Neural cell (in vitro differentiated cells): ENCODE data around the gene KCNJ5. TPM values are rescaled to one million over a fixed set of nuclear protein-coding genes. Genes with fewer than 3 reads are reported as not detected.

Source experiments
- H2AFZ ChIP-seq: fragments of 200-600, 300-800 bp; sonication (generic), shearing (Covaris generic); 2 replicates; pipeline ENCODE4 v1.6.0; 2014; ENCODE audit warnings: low read depth, mild to moderate bottlenecking, antibody characterized with exemption, low read length, moderate library complexity
- H3F3A ChIP-seq: fragments of 200-600 bp; shearing (Covaris generic); 2 replicates; pipeline ENCODE4 v1.6.1; 2016; ENCODE audit warnings: mild to moderate bottlenecking, moderate library complexity, mixed read lengths, antibody characterized with exemption, low read length; ENCODE audit not compliant: insufficient read depth, poor library complexity, severe bottlenecking
- H3K27ac ChIP-seq: fragments of 200-600, 300-800 bp; sonication (generic), shearing (Covaris generic); 2 replicates; pipeline ENCODE4 v1.5.1; 2014; ENCODE audit warnings: mild to moderate bottlenecking, low read length, moderate library complexity
- H3K27me3 ChIP-seq: fragments of 300-800, 200-600 bp; sonication (generic), shearing (Covaris generic); 2 replicates; pipeline ENCODE4 v1.6.0; 2014; ENCODE audit warnings: mild to moderate bottlenecking, low read depth, low read length, moderate library complexity; ENCODE audit not compliant: insufficient read depth
- H3K36me3 ChIP-seq: fragments of 300-800, 200-600 bp; sonication (generic), shearing (Covaris generic); 2 replicates; pipeline ENCODE4 v1.5.1; 2014; ENCODE audit warnings: mild to moderate bottlenecking, antibody characterized with exemption, low read length, moderate library complexity; ENCODE audit not compliant: insufficient read depth
- H3K4me2 ChIP-seq: fragments of 300-800, 200-600 bp; sonication (generic), shearing (Covaris generic); 2 replicates; pipeline ENCODE4 v1.6.0; 2014; ENCODE audit warnings: mild to moderate bottlenecking, low read length
- H3K4me3 ChIP-seq: fragments of 300-800, 200-600 bp; sonication (generic), shearing (Covaris generic); 2 replicates; pipeline ENCODE4 v1.5.1; 2014; ENCODE audit warnings: mild to moderate bottlenecking, low read length, moderate library complexity
- H3K79me2 ChIP-seq: fragments of 200-600 bp; shearing (Covaris generic); replicated peaks from 2 replicates; pipeline ENCODE4 v1.6.0; 2014; ENCODE audit warnings: mild to moderate bottlenecking, low read length, moderate library complexity; ENCODE audit not compliant: insufficient read depth
- H3K9ac ChIP-seq: fragments of 300-800, 200-600 bp; sonication (generic), shearing (Covaris generic); 2 replicates; pipeline ENCODE4 v1.6.1; 2016; ENCODE audit warnings: mild to moderate bottlenecking, low read length, mixed read lengths
- H3K9me2 ChIP-seq: fragments of 200-600 bp; shearing (Covaris generic); 2 replicates; pipeline ENCODE4 v1.6.1; 2016; ENCODE audit warnings: mild to moderate bottlenecking, low read length, mixed read lengths; ENCODE audit not compliant: insufficient read depth
- H3K9me3 ChIP-seq: fragments of 200-600, 300-800 bp; sonication (generic), shearing (Covaris generic); 2 replicates; pipeline ENCODE4 v1.6.1; 2016; ENCODE audit warnings: mild to moderate bottlenecking, mixed run types, low read length, moderate library complexity, mixed read lengths
- H4K20me1 ChIP-seq: fragments of 200-600 bp; shearing (Covaris generic); 2 replicates; pipeline ENCODE4 v1.6.1; 2016; ENCODE audit warnings: mild to moderate bottlenecking, mixed run types; ENCODE audit not compliant: insufficient read depth
- EP300 ChIP-seq: fragments of 450-650 bp; conservative IDR thresholded peaks from 2 replicates; pipeline ENCODE4 v1.6.1; 2014; ENCODE audit warnings: antibody characterized with exemption, mild to moderate bottlenecking, moderate library complexity; ENCODE audit not compliant: poor library complexity, severe bottlenecking
- EZH2 ChIP-seq: fragments of 200-600, 300-800 bp; shearing (Covaris generic), sonication (generic); IDR thresholded peaks from 2 replicates; pipeline ENCODE4 v1.6.1; 2014; ENCODE audit warnings: antibody characterized with exemption, low read length, borderline replicate concordance, mild to moderate bottlenecking; ENCODE audit not compliant: insufficient read depth, poor library complexity, severe bottlenecking
- MXI1 ChIP-seq: fragments of 450-650 bp; conservative IDR thresholded peaks from 2 replicates; pipeline ENCODE4 v1.6.1; 2014; ENCODE audit warnings: antibody characterized with exemption, mild to moderate bottlenecking; ENCODE audit not compliant: poor library complexity, severe bottlenecking
- POLR2AphosphoS5 ChIP-seq: IDR thresholded peaks from 2 replicates; pipeline ENCODE4 v1.6.1; 2012
- RAD21 ChIP-seq: fragments of 450-650 bp; conservative IDR thresholded peaks from 2 replicates; pipeline ENCODE4 v1.6.1; 2014; ENCODE audit warnings: antibody characterized with exemption, mild to moderate bottlenecking, moderate library complexity
- REST ChIP-seq: IDR thresholded peaks from 2 replicates; pipeline ENCODE4 v1.6.1; 2012; ENCODE audit warnings: borderline replicate concordance
- SMC3 ChIP-seq: fragments of 450-650 bp; conservative IDR thresholded peaks from 2 replicates; pipeline ENCODE4 v1.6.1; 2014; ENCODE audit warnings: antibody characterized with exemption, mild to moderate bottlenecking, moderate library complexity; ENCODE audit not compliant: poor library complexity
- TAF1 ChIP-seq: IDR thresholded peaks from 2 replicates; pipeline ENCODE4 v1.6.1; 2012; ENCODE audit warnings: low read depth
- polyA plus RNA-seq: library from polyadenylated mRNA; depleted of rRNA; stranded (reverse); fragments of >200 nt; gene quantifications from 2 replicates; pipeline ENCODE4 v1.2.3, GENCODE V29; 2014
- TF ChIP-seq, protein P1 (sequence below): fragments of 450-650 bp; IDR thresholded peaks from 2 replicates; pipeline ENCODE4 v1.5.1; 2014; ENCODE audit warnings: antibody characterized with exemption, mild to moderate bottlenecking, moderate library complexity; ENCODE audit not compliant: poor library complexity, severe bottlenecking

KCNJ5 gene
- polyA plus RNA-seq, 1 donor from 2014 or later = 1.1 TPM

DNA sequence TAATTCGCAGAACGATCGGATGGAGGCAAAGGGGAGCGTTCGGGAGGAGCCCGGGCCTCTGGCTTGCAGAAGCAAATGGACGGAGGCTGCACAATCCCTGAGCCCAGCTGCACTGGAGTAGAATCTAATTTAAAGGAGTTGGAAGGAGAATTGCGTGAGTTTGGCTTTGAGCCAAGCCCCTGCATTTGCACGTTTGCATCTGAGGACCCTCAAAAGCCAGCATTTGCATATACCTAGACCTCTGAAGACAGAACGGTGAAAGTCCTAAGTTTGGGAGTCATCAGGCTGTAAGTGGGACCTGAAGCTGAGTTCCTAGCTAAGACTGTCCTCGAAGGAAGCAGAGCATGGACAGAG is 35.9 kb downstream of the KCNJ5 start:
- Histone ChIP-seq H3F3A (peaks cover 7% of the 10 kb centered on the region), H3K27me3 (no peaks in the 10 kb centered on the region), H3K27ac (peak overlapping the region; percentile 76), H3K9ac (peak overlapping the region; percentile 49), H3K4me2 (no peak overlapping the region), H3K9me3 (no peaks in the 10 kb centered on the region), H3K4me3 (no peak overlapping the region), H3K9me2 (no peaks in the 10 kb centered on the region), H2AFZ (no peak overlapping the region), H3K36me3 (no peaks in the 10 kb centered on the region), H3K79me2 (no peaks in the 10 kb centered on the region), H4K20me1 (no peaks in the 10 kb centered on the region)
- TF ChIP-seq SMC3 (no peak), TAF1 (no peak), EZH2 (no peak), RAD21 (no peak), REST (no peak), POLR2AphosphoS5 (no peak), EP300 (no peak), MXI1 (no peak)
- TF ChIP-seq, protein P1, sequence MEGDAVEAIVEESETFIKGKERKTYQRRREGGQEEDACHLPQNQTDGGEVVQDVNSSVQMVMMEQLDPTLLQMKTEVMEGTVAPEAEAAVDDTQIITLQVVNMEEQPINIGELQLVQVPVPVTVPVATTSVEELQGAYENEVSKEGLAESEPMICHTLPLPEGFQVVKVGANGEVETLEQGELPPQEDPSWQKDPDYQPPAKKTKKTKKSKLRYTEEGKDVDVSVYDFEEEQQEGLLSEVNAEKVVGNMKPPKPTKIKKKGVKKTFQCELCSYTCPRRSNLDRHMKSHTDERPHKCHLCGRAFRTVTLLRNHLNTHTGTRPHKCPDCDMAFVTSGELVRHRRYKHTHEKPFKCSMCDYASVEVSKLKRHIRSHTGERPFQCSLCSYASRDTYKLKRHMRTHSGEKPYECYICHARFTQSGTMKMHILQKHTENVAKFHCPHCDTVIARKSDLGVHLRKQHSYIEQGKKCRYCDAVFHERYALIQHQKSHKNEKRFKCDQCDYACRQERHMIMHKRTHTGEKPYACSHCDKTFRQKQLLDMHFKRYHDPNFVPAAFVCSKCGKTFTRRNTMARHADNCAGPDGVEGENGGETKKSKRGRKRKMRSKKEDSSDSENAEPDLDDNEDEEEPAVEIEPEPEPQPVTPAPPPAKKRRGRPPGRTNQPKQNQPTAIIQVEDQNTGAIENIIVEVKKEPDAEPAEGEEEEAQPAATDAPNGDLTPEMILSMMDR = no peak

DNA sequence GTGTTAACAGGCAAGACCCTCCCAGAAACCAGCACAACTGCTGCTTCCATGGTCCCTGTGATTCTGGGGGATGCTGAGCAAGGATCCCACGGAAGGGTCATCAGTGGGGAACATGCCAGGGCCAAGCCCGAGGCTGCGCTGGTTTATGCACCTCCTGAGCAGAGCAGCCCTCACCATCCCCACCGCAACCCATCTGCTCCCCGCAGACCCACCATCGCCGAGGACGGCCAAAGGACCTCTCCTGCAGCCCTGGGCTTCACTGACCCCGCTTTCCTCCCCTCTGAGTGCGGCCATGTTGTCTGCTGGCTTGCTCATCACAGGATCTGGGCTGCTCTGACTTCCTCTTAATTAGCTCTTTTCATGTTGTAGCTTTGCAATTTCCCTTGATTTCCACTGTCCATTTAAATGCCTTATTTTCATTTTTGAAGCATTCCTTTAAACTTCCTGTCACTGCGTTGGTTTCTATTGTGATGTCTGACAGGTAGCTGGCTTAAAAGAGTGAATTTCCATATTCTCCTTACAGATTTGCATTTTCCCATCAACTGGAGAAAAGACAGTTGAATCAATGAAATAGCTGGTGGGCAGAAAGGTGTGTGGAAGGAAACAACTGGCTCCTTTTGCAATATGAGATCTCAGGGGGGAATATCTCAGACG is 36.7 kb downstream of the KCNJ5 start:
- no peak for TF ChIP-seq TAF1
- peak; percentile 35 for TF ChIP-seq POLR2AphosphoS5
- TF ChIP-seq EZH2 = no peak
- TF ChIP-seq, protein P1 = no peak
- no peak for TF ChIP-seq RAD21
- TF ChIP-seq EP300 = peak; percentile 81
- peak; percentile 12 for TF ChIP-seq MXI1
- peak; percentile 68 for TF ChIP-seq REST
- TF ChIP-seq SMC3 = no peak
- H3K9me3 ChIP-seq = no peaks in the 10 kb centered on the region
- H3K4me3 ChIP-seq = peak overlapping the region; percentile 30
- H3K79me2 ChIP-seq = no peaks in the 10 kb centered on the region
- H3K27me3 ChIP-seq = no peaks in the 10 kb centered on the region
- H3K4me2 ChIP-seq = peak overlapping the region; percentile 9
- H3F3A ChIP-seq = peaks cover 7% of the 10 kb centered on the region
- H3K36me3 ChIP-seq = no peaks in the 10 kb centered on the region
- H4K20me1 ChIP-seq = no peaks in the 10 kb centered on the region
- H3K9ac ChIP-seq = peak overlapping the region; percentile 49
- H3K27ac ChIP-seq = peak overlapping the region; percentile 76
- no peak overlapping the region for H2AFZ ChIP-seq
- H3K9me2 ChIP-seq = no peaks in the 10 kb centered on the region
